LHCN-M2 (cell line): ENCODE measurements around the gene PPTC7. TPM values are rescaled to one million over a fixed set of nuclear protein-coding genes. Genes with fewer than 3 reads are reported as not detected.
"Not testable (repeated sequence)": the region's sequence is repeated elsewhere in the genome, so short reads cannot be mapped to it uniquely, and the experiment has no call there.

Source experiments
- DNase-seq: peaks from one replicate; pipeline ENCODE4 v3.0.0-alpha.2; 2012; ENCODE audit warnings: low read depth
- polyA plus RNA-seq: library from polyadenylated mRNA; unstranded; fragments of >200 nt; gene quantifications from one replicate; pipeline ENCODE4 v1.2.1, GENCODE V29; 2012; ENCODE audit warnings: missing spikeins
- total RNA-seq: library from RNA; depleted of rRNA; stranded (reverse); fragments of >200 nt; gene quantifications from 2 replicates; pipeline ENCODE4 v1.2.3, GENCODE V29; 2014; rRNA removed

Gene PPTC7, protein sequence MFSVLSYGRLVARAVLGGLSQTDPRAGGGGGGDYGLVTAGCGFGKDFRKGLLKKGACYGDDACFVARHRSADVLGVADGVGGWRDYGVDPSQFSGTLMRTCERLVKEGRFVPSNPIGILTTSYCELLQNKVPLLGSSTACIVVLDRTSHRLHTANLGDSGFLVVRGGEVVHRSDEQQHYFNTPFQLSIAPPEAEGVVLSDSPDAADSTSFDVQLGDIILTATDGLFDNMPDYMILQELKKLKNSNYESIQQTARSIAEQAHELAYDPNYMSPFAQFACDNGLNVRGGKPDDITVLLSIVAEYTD
- 4.8 and 9.2 TPM in 2 replicates for total RNA-seq
- polyA plus RNA-seq = 4.2 TPM

DNA sequence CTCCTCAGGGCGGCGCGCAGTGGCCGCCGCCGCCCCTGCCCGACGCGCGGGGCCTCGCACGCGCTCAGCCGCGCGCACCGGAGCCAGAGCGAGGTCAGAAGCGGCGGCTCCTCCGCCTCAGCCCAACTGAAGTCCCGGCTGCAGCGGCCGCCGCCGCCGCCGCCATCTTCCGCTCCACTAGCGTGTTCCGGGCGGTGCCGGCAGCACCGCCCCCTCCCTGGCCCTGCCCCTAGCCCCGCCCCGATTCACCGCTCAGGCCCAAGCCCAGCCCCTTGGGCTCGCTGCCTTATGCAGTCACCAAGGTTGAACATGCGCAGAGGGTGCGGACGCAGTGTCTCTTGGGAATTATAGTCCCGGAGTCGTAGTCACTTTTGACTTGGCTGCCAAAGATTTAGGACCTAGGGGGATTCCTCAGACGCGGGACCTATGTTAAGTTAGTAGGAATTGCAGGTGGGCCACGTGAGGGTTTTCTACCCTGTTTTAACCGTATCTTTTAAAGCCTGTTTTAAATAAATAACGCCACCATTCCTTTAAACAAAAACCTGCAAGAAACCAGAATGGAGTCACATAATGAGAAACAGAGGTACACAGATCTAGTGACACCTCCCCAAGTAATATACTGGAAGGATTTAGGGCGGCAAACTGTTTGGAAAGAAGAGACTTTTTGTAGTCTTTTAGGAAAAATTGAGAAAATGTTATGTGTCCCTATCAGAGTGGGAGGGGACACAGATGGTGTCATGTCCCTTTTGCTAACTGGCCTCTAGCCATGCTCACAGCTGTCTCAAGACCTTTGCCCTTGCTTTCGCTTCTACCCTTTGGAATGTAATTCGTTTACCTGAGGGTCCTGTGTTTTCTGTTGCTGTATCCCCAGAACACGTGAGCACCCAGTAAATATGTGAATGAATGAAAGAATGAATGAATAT, at the start of gene PPTC7:
Gene PPTC7, minus strand, starts transcription at position 182 of the 923 bp plus-strand sequence. CDS start 287 bp downstream, outside the sequence.
- peak; percentile 97 for DNase-seq

DNA sequence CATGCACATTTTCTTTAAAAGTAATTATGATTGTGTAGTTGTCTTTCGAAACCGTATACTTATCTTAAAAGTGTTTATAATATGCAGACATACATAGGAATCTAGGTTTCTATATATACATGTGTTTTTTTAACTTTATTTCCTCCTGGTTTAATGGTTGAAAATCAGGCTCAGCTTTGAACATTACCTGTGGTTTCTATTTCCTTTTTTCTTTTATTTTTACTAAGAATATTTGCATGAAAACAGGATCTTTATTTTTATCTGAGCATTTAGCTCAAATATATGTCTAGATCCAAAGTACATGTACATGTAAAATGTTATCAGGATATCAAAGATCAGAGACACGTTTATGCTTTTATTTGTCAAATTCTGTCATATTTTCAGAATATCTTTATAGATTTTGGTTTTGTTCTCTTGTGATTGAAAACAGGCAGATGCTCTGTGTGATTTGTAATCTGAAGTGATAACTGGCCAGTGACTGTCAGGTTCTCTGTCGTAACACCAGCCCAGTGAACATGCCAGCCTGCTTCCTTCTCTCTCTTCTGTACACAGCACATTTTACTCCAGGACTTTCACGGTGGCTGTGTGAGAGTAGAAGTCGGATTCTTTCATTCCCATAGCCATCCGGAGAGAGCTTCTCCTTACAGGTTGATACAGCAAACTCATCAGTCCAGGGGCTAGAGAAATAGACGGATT, 44.5 kb upstream of the PPTC7 start:
- no peak for DNase-seq

DNA sequence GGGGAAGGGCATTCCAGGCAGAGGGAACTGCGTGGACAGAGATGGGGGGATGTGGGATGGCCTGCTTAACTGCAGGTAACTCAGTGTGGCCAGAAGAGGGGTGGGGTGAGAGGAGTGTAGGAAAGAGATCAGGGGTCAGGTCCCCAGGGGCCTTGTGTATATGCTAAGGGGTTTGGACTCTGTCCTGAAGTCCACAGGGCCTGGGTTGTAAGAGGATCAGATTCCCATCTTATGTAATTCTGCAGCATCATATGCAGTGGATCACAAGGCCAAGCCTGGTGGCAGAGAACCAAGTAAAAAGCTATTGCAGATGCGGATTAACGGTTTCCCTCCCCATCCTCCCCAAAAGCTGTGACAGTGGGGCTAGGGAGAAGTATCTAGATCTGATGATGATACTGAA, 39.5 kb upstream of the PPTC7 start:
- DNase-seq = no peak

DNA sequence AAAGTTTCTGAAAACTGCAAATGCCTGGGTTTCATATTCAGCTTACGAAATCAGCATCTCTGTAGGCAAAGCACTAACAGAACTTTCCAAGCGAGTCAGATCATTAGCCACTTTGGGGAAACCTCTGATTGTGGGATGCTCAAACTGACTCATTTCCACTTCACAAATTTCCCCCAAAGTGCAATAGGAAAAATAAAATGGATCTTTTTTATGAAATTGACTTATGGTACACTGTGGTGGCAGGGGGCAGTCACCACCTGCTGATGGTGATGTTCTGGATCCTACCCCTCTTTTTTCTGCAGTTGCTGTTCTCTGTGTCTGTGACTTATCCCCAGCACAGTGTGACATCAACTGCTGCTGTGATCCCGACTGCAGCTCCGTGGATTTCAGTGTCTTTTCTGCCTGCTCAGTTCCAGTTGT, 36.4 kb upstream of the PPTC7 start:
- DNase-seq = peak; percentile 37

DNA sequence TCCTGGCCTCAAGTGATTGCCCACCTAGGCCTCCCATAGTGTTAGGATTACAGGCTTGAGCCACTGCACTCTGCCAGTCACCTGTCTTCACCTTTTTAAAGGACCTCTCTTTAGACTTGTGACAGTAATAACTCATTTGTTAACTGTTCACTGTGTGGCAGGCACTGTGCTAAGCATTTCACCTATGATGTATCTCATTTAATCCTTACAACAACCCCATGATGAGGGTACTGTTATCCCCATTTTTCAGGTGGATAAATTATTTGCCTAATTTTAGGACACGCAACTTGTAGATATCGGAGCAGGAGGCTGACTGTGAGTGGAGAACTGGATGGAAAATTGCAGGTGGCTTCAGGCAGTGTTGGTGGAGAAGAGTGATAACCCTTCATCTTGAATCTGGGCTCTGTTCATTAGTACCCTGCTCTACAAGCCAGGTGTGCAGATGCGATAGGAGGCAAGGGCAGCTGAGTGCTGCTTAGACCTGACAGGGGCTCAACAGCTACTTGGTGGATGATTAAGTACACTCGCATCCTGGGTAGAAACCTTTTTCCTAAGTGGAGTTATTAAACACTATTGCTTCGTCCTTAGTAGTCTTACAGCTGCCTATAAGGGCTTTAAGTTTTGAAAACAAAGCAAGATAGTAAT, 33.5 kb upstream of the PPTC7 start:
- DNase-seq = no peak

DNA sequence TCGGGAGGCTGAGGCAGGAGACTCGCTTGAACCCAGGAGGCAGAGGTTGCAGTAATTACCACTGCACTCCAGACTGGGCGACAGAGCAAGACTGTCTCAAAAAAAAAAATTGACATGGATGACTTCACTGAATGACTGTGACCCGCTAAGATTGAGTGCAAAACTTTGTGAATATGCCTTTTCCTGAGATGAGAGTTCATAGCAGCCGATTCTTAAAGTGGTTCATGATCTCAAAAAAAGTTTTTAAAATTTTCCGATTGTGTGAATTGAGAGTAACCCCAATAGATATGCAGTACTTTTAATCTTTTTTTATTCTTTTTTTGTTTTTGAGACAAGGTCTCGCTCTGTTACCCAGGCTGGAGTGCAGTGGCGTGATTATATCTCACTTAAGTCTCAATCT, 32.1 kb upstream of the PPTC7 start:
- no peak for DNase-seq

DNA sequence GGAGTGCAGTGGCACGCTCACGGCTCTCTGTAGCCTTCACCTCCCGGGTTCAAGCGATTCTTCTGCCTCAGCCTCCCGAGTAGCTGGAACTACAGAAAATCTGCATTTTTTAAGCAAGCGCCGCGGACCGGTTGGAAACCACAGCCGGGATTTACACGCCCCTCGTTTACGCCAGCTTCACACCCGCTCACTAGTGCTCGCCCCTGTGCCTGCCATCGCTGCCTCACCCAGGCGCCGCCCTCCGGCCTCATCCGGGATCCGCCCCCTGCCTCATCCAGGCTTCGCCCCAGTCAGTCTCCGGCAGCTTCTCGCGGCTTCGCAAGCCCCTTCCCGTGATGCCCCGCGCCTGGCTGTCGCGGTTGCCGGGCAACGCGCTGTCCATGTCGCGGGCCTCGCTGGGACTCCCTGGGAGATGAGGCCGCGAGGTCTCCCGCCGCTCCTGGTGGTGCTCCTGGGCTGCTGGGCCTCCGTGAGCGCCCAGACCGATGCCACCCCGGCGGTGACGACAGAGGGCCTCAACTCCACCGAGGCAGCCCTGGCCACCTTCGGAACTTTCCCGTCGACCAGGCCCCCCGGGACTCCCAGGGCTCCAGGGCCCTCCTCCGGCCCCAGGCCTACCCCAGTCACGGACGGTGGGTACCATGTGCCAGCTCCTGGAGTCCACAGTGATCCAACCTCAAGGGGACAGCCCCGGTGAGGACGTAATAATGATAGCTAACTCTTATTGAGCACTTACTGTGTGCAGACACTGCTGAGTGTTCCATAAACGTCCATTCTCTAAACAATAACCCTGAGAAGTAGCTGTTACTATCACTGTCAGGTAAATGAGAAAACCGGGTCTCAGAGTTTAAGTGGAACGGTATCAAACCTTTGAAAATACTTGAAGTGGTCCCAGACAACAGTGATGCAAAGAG, 30.9 kb upstream of the PPTC7 start, which contains the start of gene TCTN1:
Gene TCTN1, plus strand, starts transcription at position 359 of the 914 bp plus-strand sequence. Its CDS starts 54 bp downstream, at position 413.
- DNase-seq = peak; percentile 89

DNA sequence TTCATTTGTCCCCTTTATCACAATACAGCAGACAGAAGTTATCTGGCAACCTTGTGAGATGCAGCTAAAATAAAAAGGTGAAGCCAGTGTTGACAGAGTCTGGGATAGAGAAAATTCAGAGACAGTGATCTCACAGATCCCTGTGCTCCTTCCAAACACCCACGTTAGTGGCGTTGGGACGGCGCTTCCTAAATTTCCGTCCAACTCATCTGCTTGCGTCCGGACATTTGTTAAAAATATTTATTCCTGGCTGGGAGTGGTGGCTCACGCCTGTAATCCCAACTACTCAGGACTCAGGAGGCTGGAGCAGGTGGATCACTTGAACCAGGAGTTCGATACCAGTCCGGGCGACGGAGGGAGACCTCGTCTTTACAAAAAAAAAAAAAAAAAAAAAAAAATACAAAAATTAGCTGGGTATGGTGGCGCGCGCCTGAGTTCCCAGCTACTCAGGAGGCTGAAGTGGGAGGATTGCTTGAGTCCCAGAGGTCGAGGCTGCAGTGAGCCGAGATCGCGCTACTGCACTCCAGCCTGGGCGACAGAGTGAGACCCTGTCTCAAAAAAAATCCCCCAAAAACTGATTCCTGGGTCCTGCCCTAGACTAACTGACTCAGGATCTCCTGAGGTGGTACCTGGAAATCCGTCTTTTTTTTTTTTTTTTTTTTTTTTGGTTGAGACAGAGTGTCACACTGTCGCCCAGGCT, 30.1 kb upstream of the PPTC7 start:
- DNase-seq = no peak

DNA sequence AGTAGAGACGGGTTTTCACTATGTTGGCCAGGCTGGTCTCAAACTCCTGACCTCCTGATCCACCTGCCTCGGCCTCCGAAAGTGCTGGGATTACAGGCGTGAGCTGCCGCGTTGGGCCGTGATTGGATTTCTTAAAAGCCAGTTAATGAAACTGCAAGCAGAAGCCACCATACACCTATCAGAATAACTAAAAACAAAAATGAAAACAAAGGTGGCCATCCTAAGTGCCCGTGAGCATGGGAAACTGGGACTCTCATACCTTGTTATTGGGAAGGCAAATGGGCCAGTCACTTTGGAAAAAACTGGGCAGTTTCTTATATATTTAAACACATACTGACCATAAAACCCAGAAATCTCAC, 23.1 kb upstream of the PPTC7 start:
- no peak for DNase-seq

DNA sequence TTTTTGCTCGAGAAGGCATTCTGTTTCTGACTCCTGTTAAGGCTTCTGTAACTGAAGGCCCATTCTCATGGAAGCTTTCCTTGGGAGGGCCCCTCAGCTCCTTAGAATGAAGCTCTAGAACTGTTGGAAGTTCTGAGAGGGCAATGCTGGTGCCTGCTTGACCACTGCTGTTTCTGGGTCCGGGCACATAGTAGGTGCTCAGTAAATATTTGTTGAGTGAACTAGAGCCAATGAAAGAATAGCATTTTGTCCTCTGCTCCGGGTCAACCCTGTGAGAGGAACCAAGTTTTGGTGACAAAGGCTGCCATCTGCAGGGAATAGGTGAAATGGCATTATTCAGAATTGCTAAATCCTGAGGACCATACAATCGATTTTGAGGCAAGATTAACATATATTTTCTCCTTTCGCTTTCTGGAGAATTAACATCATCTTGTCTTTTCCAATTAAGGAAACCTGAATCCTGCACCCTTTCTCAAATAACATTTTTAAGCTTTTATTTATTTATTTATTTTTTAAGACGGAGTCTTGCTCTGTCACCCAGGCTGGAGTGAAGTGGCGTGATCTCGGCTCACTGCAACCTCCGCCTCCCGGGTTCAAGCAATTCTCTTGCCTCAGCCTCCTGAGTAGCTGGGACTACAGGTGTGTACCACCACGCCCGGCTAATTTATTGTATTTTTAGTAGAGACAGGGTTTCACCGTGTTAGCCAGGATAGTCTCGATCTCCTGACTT, 19.1 kb upstream of the PPTC7 start:
- peak; percentile 43 for DNase-seq

DNA sequence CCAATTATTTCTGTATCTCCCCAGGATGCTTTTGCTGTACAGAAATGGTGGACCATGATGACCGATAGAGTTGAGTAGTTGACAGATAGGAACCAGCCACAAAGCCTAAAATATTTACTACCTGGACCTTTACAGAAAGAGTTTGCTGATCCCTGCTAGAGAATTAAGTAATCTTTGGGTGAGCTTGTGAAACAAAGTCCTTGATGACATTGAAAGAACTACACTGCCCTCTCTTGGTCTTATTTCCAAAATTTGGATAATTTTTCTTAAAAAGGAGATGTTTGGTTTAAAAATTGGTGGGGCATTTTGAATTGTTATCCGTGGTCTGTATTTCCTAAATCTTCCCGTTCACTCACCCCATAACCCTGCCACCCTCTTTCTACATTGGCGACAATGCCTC, 17.1 kb upstream of the PPTC7 start:
- DNase-seq = peak; percentile 56

DNA sequence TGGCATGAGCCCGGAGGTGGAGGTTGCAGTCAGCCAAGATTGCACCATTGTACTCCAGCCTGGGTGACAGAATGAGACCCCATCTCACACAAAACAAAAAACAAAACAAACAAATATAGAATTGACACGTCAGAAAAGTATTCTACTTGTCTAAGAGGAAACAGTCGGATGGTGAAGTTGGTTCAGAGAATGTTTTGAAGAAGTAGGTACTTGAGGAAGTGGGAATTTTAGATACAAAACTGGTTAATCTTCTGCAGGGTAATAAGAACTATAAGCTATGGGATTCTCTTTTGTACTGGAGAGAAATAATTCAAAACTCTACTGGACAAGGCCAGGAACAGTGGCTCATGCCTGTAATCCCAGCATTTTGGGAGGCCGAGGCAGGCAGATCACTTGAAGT, 16.2 kb upstream of the PPTC7 start:
- DNase-seq = no peak

DNA sequence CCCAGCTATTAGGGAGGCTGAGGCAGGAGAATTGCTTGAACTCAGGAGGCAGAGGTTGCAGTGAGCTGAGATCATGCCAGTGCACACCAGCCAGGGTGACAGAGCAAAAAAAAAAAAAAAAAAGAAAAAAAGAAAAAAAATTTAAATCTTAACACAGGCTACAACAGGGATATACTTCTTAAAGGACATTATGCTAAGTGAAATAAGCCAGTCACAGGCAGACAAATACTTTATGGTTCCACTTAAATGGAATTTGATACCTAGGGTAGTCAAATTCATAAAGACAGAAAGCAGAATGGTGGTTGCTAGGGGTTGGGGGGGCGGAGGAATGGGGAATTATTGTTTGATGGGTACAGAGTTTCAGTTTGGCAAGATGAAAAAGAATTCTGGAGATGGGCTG, 14.8 kb upstream of the PPTC7 start:
- no peak for DNase-seq

DNA sequence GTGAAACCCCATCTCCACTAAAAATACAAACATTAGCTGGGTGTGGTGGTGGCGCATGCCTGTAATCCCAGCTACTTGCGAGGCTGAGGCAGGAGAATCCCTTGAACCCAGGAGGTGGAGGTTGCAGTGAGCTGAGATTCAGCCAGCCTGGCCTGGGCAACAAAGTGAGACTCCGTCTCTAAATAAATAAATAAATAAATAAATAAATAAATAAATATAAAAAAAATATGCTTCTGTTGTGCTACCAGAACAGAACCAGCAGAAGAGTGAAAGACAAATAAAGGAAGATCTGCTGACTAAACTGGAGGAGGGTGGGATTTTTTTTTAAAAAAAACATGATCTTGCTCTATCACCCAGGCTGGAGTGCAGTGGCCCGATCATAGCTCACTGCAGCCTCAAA, 9.8 kb upstream of the PPTC7 start:
- DNase-seq = not testable (repeated sequence)

DNA sequence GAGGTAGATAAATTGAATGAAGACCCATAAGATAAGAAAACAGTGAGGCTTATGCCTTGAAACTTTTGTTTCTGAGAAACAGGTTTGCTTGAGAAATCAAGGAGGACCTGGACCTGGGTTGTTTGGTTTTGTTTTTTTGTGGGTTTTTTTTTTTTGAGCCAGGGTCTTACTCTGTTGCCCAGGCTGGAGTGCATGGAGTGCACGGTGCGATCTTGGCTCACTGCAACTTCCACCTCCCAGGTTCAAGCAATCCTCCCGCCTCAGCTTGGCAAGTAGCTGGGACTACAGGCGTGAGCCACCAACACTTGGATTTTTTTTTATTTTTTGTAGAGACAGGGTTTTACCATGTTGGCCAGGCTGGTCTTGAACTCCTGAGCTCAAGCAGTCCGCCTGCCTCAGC, 9.0 kb upstream of the PPTC7 start:
- DNase-seq = no peak

DNA sequence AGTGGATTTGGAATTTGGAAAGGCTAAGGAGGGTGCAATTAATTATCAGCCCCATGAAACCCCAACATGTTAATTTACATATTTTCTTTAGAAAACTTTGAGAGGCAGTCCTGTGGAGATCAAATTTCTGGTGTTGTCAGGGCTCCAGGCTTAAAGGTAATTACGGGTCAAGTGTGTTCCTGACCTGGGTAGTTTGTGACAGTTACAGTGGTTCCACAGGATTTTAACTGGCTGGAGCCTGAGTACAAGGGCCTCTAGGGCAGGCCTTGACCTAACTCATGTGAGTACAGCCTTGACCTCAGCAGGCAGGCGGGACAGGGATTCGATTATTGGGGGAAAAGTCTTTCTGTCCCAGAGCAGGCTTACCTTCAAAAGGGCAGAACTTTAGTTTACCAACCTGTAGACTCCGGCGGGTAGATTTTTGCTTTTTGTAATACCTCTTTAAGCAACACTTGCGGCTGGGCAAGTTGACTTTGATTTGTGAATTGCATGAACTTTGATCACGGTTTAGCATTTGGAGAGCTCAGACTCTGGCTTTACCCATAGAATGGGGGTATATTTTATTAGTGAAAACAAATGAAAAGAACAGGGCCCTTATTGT, 8.4 kb upstream of the PPTC7 start:
- DNase-seq = no peak

DNA sequence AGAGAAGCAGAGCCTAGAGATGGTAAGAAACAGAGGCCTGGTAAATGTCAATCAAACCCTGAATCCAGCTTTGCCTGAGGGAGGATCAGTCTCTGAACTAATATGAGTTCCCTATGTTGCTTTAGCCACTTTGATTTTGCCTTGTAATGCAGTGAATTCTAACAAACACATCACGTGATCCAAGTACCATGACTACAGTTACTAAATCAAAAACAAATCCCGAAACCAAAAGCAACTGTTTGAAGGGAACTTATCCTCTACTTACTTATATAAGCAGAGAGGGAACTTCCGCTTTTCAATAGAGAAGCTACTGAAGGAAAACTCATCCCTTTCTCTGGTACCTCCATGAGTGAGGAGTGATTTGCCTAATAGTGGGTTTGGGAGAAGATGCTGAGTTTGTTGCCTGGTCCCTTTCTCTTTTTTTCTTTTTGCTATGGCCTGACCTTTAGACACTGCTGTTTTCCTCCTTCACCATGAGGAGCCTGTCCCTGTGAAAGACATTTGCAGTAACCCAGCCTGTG, 7.7 kb upstream of the PPTC7 start:
- peak; percentile 63 for DNase-seq

DNA sequence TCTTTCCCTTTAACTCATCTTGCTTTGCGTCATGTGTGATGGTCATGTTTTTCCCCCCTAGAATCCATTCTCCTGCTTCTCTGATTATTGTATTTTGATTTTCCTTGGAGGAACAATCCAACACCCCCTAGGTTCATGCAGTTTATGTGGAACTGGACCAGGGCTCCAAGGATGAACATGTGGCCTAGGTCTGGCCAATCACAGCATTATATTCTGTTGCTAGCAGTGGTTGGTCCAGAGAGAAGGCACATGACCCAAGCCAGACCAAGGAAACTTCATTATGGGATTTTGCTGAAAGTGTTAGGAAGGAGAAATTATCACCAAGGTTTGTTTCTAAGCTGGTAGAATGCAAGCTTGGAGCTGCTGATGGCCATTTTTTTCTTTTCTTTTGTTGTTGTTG, 6.9 kb upstream of the PPTC7 start:
- DNase-seq = no peak
